Brain microvascular endothelial cell (primary cell): ENCODE measurements around the gene PLXNA1.

Experiments used
- DNase-seq: peaks from one replicate; pipeline ENCODE4 v3.0.0-alpha.2; 2020
- H3K27ac ChIP-seq: fragments of 250-450 bp; sonication (Bioruptor Pico); 2 replicates; pipeline ENCODE4 v1.5.1; 2020; ENCODE audit warnings: mild to moderate bottlenecking, moderate library complexity
- H3K27me3 ChIP-seq: fragments of 250-450 bp; sonication (Bioruptor Pico); replicated peaks from 2 replicates; pipeline ENCODE4 v1.5.1; 2020; ENCODE audit warnings: mild to moderate bottlenecking
- H3K36me3 ChIP-seq: fragments of 250-450 bp; sonication (Bioruptor Pico); replicated peaks from 2 replicates; pipeline ENCODE4 v1.5.1; 2020; ENCODE audit warnings: mild to moderate bottlenecking
- H3K4me3 ChIP-seq: 2 replicates; pipeline ENCODE4 v1.5.1; 2011; ENCODE audit warnings: low read depth, mild to moderate bottlenecking, control low read depth, low read length, moderate library complexity
- CTCF ChIP-seq: IDR thresholded peaks from 2 replicates; pipeline ENCODE4 v1.5.1; 2011; ENCODE audit warnings: low read depth, mild to moderate bottlenecking, moderate library complexity, low read length, control low read depth, inconsistent platforms; ENCODE audit errors: missing control alignments
- in situ Hi-C: cut with HindIII; loops from 2 replicates; pipeline ENCODE4 v1.10.0; 2017; ENCODE audit warnings: low sequenced_read_pairs, low pct_ligation_motif_present

Gene PLXNA1

GRCh38 chr3:126970921-126971320, 12.0 kb upstream of the PLXNA1 start:
- Histone ChIP-seq H3K4me3 (no peak overlapping the region), H3K36me3 (no peaks in the 10 kb centered on the region), H3K27me3 (no peaks in the 10 kb centered on the region), H3K27ac (no peak overlapping the region)
- no peak for TF ChIP-seq CTCF
- no peak for DNase-seq
- in situ Hi-C loops = no loop called here

- H3K27me3 ChIP-seq = no peaks in the 10 kb centered on the region
- H3K27ac ChIP-seq = no peak overlapping the region
- H3K36me3 ChIP-seq = no peaks in the 10 kb centered on the region
- in situ Hi-C loops = no loop called here
- no peak for TF ChIP-seq CTCF
- no peak overlapping the region for H3K4me3 ChIP-seq
- peak; percentile 33 for DNase-seq
Measured at GRCh38 chr3:126971891-126972351, 11.0 kb upstream of the PLXNA1 start.

- Histone ChIP-seq H3K27me3 (no peaks in the 10 kb centered on the region), H3K36me3 (no peaks in the 10 kb centered on the region), H3K27ac (no peak overlapping the region), H3K4me3 (no peak overlapping the region)
- in situ Hi-C loops = no loop called here
- no peak for TF ChIP-seq CTCF
- no peak for DNase-seq
Measured at GRCh38 chr3:126972866-126973265, 10.0 kb upstream of the PLXNA1 start.

- in situ Hi-C loops = no loop called here
- no peak overlapping the region for H3K27ac ChIP-seq
Measured at GRCh38 chr3:126973814-126974213, 9.1 kb upstream of the PLXNA1 start.

GRCh38 chr3:126974756-126975155, 8.2 kb upstream of the PLXNA1 start:
- Histone ChIP-seq H3K36me3 (no peaks in the 10 kb centered on the region), H3K27me3 (no peaks in the 10 kb centered on the region), H3K27ac (no peak overlapping the region), H3K4me3 (no peak overlapping the region)
- TF ChIP-seq CTCF = no peak
- in situ Hi-C loops = no loop called here
- DNase-seq = no peak

More at GRCh38 chr3:126973814-126974213, 9.1 kb upstream of the PLXNA1 start:
- no peak for DNase-seq
- no peak for TF ChIP-seq CTCF
- Histone ChIP-seq H3K27me3 (no peaks in the 10 kb centered on the region), H3K4me3 (no peak overlapping the region), H3K36me3 (no peaks in the 10 kb centered on the region)

- Histone ChIP-seq H3K4me3 (no peak overlapping the region), H3K27ac (no peak overlapping the region), H3K36me3 (no peaks in the 10 kb centered on the region), H3K27me3 (no peaks in the 10 kb centered on the region)
- in situ Hi-C loops = no loop called here
- no peak for DNase-seq
- TF ChIP-seq CTCF = peak; percentile 0
Measured at GRCh38 chr3:126976906-126977305, 6.0 kb upstream of the PLXNA1 start.
